HTR-8/SVneo (cell line): Measurements from ENCODE around the gene KIF15.
A peak's percentile ranks its signal among the peaks of the same experiment; 100 is the strongest.

Experiments
- DNase-seq: peaks from one replicate; pipeline ENCODE4 v3.0.0; 2011; ENCODE audit warnings: low spot score, mixed read lengths; ENCODE audit not compliant: insufficient read length
- FAIRE-seq: peaks from 2 replicates; lab custom pipeline; 2011; peaks lifted over from hg19 to GRCh38; lab: Jason Lieb, UNC

KIF15 gene

GRCh38 chr3:44870375-44871061, 108.9 kb downstream of the KIF15 start:
- DNase-seq, result no peak
- FAIRE-seq, result no peak

GRCh38 chr3:44874308-44874707, 112.7 kb downstream of the KIF15 start, which contains the start of gene TGM4:
Gene TGM4 (plus strand): TSS chr3:44874608. CDS start chr3:44874679, 71 bp downstream.
- FAIRE-seq, result no peak

GRCh38 chr3:44875596-44875995, 114.0 kb downstream of the KIF15 start:
- FAIRE-seq, result no peak
- DNase-seq, result no peak

More at GRCh38 chr3:44874308-44874707, 112.7 kb downstream of the KIF15 start, which contains the start of gene TGM4:
- no peak for DNase-seq

GRCh38 chr3:44877333-44877732, 115.7 kb downstream of the KIF15 start:
- FAIRE-seq (no peak), DNase-seq (no peak)

GRCh38 chr3:44880284-44880683, 118.7 kb downstream of the KIF15 start:
- DNase-seq (no peak), FAIRE-seq (no peak)

- DNase-seq, result no peak
These were observed 121.8 kb downstream of the KIF15 start for GRCh38 chr3:44883213-44883955.

GRCh38 chr3:44883999-44884431, 122.4 kb downstream of the KIF15 start:
- peak; percentile 80 for FAIRE-seq
- DNase-seq, result peak; percentile 63

More at GRCh38 chr3:44883213-44883955, 121.8 kb downstream of the KIF15 start:
- FAIRE-seq, result no peak

- DNase-seq, result peak; percentile 85
- FAIRE-seq, result peak; percentile 92
These were observed 124.0 kb downstream of the KIF15 start for GRCh38 chr3:44885618-44886017.

- FAIRE-seq, result no peak
- DNase-seq, result no peak
These were observed 125.0 kb downstream of the KIF15 start for GRCh38 chr3:44886561-44886960.

- no peak for FAIRE-seq
These were observed 125.5 kb downstream of the KIF15 start for GRCh38 chr3:44887101-44887500.

GRCh38 chr3:44890258-44890657, 128.7 kb downstream of the KIF15 start:
- FAIRE-seq, result no peak

More at GRCh38 chr3:44887101-44887500, 125.5 kb downstream of the KIF15 start:
- no peak for DNase-seq

GRCh38 chr3:44890852-44891251, 129.3 kb downstream of the KIF15 start:
- FAIRE-seq (no peak), DNase-seq (no peak)

More at GRCh38 chr3:44890258-44890657, 128.7 kb downstream of the KIF15 start:
- DNase-seq, result no peak

GRCh38 chr3:44892689-44893088, 131.1 kb downstream of the KIF15 start:
- FAIRE-seq (no peak), DNase-seq (peak; percentile 41)

- FAIRE-seq (no peak), DNase-seq (peak; percentile 36)
These were observed 131.5 kb downstream of the KIF15 start for GRCh38 chr3:44893097-44893496.

- FAIRE-seq (no peak), DNase-seq (no peak)
These were observed 132.9 kb downstream of the KIF15 start for GRCh38 chr3:44894485-44894884.

GRCh38 chr3:44896440-44896839, 134.8 kb downstream of the KIF15 start:
- DNase-seq (no peak), FAIRE-seq (no peak)

- no peak for DNase-seq
- no peak for FAIRE-seq
These were observed 138.2 kb downstream of the KIF15 start for GRCh38 chr3:44899683-44900367.

- FAIRE-seq (no peak), DNase-seq (no peak)
These were observed 141.0 kb downstream of the KIF15 start for GRCh38 chr3:44902628-44903027.
